Right kidney (tissue), 9 donors: ENCODE measurements around the gene KSR2.
A peak's percentile ranks its signal among the peaks of the same experiment; 100 is the strongest.
"Not testable (repeated sequence)": the region's sequence is repeated elsewhere in the genome, so short reads cannot be mapped to it uniquely, and the experiment has no call there.

Source experiments
- DNase-seq: peaks from one replicate; pipeline ENCODE4 v3.0.0-alpha.2; 2016
- long read RNA-seq, 8 donors: transcript quantifications; one replicate each; lab custom pipeline, GENCODE V29; 2026

Gene KSR2
- long read RNA-seq, donor 1: 0 reads
- long read RNA-seq, donor 2: 0 reads
- long read RNA-seq, donor 3: 0 reads
- long read RNA-seq, donor 4: 0 reads
- long read RNA-seq, donor 5, partial matches to known transcripts: 0 of 17 reads
- long read RNA-seq, donor 5, other reads (novel, unspliced or antisense): 17 of 17 reads
- long read RNA-seq, donor 6: 0 reads
- long read RNA-seq, donor 7: 0 reads
- long read RNA-seq, donor 8: 0 reads

DNA sequence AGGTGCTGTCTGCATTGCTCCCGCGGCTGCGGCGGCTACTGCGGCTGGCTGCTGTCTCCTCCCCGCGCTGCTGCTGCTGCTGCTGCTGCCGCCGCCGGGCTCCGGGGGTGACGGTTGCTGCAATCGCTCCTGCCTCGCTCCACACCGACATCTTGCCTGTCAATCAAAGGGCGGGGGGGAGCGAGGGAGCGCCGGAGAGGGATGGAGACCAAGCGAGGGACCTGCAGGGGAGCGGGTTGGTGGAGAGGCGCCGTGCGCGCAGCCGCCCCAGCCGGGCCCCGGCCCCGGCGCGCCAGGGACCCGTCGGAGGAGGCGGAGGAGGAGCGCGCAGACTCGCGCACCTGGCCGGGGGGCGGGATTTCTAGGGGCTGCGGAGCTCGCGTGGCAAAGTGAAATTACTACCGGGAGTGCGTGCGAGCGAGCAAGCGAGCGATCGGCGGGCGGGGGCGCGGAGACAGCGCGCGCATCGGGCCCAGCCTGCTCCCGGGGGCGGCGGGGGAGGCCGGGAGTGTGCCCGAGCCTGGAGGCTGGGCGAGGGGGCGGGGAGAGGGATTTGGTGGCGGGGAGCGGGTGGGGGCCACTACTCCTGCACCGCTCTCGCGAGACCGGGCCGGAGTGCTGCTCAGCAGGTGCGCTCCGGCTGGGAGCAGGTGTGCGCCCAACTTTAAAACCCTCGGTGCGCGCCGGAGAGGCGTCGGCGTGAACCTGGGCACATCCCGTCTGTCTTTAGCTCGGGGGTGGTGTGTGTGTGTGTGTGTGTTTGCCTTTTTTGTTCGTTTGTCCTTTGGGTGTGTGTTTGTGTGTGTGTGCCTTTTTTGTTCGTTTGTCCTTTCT lies at the start of gene KSR2:
Gene KSR2 (minus strand): TSS at position 165 of the 834 bp plus-strand sequence. CDS start 735 bp downstream, outside the sequence.
- DNase-seq: peak; percentile 84

DNA sequence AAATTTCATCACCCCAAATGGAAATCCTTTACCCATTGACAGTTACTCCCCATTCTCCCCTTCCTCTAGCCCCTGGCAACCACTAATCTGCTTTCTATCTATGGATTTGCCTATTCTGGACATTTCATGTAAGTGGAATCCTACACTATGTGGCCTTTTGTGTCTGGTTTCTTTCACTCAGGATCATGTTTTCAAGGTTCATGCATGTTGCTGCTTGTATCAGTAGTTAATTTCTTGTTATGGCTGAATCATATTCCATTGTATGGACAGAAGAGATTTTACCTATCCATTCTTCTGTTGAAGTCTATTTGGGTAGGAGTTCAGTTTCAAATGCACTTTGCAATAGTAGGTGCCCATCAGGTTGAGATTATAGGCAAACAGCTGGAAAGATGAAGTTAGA lies 49.1 kb upstream of the KSR2 start:
- no peak for DNase-seq

DNA sequence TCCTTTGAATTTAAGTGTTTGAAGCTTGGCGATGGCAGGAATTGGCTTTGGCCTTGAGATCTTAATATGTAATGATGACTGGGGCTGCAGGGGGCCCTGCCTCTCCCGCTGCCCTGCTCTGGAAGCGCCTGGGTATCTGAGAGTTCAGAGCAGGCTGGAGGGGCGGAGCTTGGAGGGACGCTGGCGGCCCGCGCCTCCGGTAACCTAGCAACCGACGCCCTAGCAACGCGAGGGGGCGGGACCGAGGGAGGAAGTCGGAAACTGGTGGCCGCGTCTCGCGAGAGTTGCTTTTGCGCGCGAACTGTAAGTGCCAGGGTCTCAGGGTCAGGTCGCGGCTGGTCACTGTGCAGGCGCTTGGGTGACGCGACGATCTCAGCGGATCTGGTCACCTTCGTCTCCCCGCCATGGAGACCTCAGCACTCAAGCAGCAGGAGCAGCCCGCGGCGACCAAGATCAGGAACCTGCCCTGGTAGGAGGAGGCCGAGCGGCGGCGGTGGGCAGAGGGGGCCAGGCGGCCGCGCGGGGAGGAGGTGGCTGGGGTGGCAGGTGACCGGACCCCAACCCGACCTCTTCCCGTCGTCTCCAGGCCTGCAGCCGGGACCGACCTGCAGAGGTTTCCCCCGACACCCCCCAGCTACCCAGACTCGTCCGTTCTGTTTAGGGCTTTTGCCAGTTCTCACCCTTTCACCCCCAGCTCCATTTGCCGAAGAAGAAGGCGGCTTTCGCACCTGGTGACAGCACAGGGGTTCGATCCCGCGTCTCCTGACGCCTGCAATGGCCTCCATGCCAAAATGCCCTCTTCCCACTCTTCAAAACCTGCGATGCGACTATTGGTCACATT lies 47.9 kb upstream of the KSR2 start, which contains the start of gene RFC5:
Gene RFC5 (plus strand): TSS at position 280 of the 841 bp plus-strand sequence. CDS start 125 bp downstream, at position 405.
- peak; percentile 89 for DNase-seq

DNA sequence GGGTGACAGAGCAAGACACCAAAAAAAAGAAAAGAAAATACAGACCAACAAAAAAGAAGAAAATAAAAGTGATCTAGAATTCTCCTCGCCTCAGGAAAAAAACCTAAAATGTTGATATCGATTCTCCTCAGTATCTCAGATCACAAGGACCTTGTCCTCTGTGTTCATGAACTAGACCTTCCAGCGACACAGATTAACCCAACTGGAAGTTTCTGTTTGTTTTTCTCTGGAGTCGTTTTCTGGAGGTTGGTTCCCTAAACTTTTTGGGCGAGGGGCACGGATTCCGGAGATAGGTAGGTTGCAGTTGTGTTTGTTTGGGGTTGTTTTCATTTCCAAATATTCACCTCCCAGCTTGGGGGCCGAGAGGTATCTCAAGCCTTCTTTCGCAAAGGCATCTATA lies 47.2 kb upstream of the KSR2 start:
- DNase-seq: no peak

DNA sequence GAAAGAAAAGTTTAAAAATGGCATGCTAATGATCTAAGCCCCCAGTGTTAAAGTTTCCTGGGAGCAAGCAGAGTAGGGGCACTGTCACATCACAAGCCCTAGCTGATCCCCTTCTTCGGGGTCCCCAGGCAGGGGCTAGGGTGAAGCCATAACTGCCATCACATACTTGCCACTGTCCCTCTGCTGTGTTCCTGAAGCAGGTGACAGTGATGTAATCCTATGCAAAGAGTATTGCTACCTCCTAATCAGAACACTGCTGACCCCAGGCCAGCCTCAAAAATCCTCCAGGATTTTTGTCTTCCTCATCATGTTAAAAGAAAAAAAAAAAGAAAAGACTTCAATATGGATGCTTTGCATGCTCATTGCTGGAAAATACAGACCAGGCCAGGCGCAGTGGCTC lies 46.5 kb upstream of the KSR2 start:
- no peak for DNase-seq

DNA sequence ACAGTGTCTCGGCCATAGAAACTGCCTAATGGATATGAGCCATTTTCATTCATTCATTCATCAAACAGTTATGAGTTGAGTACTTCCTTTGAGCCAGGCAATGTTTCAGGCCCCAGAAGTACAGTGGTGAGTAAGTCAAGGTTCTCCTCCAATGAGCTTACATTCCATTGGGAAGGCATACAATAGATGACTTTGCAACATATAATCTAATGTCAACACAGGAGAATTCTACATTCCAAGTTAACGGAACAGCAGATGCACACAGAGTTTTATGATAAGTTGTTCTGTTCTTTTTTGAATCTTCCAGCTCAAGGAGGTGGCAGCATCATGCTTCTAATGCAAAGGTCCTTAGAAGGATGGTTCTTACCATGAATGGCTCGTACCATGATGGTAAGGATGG lies 44.5 kb upstream of the KSR2 start:
- no peak for DNase-seq

DNA sequence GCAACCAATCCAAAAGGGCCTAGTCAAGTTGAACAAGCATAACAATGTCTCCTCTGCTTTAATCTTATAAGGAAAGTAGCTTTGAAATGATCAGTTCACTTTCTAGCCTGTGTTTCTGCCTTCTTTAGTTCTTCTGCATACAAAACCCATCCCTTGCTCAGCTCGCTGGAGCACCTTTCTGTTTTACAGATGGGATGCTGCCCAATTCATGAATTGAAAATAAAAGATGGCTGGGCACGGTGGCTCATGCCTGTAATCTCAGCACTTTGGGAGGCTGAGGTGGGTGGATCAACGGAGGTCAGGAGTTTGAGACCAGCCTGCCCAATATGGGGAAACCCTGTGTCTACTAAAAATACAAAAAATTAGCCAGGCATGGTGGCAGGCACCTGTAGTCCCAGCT lies 43.2 kb upstream of the KSR2 start:
- no peak for DNase-seq

DNA sequence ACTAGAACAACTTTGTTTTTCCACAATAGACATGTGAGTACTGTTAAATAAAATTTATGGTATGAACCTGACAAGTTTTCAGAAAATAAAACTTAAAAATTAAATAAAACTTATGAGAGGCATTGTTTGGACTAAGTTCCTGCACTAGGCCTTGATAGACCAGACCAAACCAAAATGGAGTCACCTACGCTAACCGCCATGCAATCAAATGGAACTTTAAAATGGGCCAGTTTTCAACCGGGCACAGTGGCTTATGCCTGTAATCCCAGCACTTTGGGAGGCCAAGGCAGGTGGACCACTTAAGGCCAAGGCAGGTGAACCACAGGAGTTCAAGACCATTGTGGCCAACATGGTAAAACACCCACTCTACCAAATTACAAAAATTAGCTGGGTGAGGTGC lies 42.6 kb upstream of the KSR2 start:
- DNase-seq: no peak

DNA sequence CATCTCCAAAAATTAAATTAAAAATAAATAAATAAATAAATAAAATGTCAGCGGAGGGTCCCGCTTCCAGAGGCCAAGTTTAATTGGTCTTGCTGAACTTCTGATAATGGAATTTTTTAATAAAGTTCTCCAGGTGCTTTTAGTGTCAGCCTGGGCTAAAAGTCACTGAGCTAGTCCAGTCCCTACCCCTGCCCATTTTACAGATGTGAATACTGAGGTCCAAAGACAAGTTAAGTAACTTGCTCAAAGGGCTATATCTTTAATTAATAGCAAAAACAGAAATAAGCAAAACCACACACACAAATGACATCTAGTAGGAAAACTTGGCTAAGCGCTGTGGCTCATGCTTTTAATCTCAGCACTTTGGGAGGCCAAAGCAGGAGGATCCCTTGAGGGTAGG lies 42.1 kb upstream of the KSR2 start:
- DNase-seq: no peak

DNA sequence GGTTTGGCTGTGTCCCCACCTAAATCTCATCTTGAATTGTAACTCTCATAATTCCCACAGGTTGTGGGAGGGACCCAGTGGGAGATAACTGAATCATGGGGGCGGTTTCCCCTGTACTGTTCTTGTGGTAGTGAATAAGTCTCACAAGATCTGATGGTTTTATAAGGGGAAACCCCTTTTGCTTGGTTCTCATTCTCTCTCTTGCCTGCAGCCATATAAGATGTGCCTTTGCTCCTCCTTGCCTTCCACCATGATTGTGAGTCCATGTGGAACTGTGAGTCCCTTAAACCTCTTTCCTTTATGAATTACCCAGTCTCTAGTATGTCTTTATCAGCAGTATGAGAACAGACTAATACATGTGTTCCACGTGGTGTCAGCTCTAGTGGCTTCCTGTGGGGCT lies 31.0 kb upstream of the KSR2 start:
- DNase-seq: not testable (repeated sequence)

DNA sequence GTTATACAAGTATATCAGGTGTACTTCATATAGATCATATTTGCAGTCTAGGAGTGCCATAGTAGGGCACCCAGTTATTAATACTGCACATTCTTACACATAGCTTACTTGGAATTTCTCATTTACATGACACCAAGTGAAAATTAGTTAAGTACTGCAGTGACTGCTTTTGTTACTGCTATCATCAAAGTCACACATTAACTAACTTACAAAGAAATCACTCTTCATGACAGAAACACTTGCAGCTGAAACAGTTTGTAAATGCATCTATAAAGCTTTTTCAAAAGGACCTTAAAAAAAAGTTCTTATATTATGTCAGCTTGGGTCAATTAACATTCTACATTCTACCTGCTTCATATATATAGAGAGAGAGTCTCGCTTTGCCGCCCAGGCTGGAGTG lies 29.9 kb upstream of the KSR2 start:
- no peak for DNase-seq

DNA sequence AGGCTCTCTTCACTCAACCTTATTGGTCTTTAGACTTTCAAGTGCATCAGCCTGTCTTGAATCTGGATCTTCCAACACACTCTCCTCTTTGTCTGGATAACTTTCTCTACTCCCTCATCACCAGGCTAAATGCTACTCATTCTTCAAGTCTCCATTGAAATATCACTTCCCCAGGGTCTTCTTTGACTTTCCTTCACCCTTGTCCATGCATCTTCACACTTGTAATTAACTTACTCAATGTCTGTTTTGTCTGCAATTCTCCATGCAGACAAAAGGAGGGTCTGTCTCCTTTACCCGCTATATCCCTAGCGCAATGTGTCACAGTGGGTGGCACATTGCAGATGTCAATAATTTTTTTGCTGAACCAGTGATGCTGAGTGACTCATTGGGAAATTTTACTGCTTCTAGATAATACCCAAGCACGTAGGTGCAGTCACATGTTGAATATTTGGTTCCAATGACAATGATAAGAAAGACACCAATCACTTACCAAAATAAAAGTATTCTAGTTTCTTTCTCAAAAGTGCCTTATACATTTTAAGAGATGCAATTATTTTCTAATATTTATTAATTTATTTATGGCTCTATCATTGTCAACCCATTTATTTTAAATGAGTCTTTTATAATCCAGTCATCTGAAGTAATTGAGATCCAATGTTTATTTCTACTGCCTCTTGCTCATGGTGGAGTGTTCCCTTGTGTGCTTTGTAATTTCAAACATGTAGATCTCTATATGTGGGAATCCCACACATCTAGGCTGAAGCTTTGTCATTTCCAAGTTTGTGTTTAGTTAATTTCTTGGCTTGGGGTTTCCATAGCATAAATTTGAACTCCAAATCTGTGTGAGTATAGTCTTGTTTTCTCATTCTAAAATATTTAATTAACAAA lies 26.0 kb upstream of the KSR2 start:
- no peak for DNase-seq

DNA sequence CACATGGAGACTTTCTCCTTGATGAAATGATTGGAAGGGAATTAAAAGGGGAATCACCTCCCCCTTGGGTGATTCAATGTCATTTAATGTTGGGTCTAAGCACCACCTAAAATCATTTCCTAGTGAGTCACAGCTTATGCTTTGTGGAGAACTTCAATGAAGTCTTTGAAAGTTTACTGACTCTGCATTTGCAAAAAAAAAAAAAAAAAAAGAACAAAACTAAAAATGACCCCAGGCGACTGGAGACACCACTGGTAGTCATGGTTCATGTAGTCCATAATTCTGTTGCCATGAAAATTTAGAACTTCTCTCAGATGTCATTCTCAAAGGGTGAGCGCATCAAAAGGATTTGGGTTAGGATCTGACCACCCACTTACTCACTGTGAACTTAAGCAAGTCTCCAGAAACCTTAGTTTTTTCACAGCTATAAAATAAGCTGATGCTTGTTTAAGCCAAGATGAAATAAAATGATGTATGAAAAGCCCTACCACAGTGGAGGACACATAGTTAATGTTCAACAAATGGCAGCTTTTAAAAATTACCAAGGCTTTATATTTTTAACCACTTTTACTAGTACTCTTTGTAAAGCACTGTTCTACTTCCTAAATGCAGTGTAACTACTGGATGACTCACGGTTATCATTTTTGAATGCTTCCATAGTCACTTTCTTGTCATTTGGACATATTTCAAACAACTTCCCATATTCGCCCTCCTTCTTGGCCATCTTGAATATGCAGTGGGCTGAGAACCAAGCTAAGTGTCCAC lies 18.1 kb upstream of the KSR2 start:
- DNase-seq: no peak

DNA sequence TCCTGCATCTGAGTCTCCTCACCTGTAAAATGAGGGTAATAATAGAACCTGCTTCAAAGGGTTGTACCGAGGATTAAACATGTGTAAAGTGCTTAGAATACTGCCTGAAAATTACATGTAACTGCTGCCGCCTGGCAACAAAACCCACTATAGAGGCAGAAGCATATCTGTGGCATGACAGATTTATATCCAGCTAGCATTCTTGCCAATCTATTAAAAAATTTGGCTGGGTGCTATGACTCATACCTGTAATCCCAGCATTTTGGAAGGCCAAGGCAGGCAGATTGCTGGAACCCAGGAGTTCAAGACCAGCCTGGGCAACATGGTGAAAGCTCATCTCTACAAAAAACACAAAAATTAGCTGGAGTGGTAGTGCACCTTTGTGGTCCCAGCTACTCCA lies 16.4 kb upstream of the KSR2 start:
- DNase-seq: no peak

DNA sequence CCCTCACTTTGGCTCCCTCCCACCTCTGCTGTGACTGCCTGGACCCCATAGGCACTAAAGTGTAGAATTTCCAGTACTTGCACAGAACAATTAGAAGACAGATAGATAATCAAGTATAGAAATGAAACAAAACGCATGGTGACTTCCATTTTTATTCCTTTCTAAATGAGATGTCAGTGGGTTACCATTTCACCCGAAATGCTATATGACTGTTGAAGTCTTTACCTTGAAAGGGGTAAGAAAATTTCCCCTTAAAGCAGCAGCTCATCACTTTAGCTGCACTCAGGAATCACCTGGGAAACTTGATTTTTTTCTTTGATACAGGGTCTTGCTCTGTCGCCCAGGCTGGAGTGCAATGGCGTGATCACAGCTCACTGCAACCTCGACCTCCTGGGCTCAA lies 12.5 kb upstream of the KSR2 start:
- no peak for DNase-seq

DNA sequence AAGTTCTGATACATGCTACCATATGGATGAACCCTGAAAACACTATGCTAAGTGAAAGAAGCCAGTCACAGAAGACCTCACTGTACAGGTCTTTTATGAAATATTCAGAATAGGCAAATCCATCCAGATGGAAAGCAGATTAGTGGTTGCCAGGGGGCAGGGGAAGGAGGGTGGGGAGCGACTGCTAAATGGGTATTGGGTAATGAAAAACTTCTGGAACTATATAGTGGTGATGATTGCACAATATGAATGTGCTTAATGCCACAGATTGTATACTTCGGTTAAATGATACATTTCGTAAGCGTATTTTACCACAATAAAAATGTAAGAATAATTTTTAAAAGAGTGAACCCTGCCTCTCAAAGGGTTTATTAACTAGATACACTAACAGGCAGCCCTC lies 11.8 kb upstream of the KSR2 start:
- no peak for DNase-seq

DNA sequence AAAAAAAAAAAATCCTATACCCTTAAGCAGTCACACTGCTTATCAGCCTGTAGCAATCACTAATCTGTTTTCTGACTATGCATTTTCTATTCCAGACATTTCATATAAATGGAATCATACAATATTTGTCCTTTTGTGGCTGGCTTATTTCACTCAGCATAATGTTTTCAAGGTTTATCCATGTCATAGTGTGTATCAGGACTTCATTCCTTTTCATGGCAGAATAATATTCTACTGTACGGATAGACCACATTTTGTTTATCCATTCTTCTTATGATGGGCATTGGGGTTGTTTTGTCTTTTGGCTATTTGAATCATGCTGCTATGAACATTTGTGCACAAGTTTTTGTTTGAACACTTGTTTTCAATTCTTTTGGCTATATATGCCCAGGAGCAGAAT lies 8.6 kb upstream of the KSR2 start:
- DNase-seq: no peak

DNA sequence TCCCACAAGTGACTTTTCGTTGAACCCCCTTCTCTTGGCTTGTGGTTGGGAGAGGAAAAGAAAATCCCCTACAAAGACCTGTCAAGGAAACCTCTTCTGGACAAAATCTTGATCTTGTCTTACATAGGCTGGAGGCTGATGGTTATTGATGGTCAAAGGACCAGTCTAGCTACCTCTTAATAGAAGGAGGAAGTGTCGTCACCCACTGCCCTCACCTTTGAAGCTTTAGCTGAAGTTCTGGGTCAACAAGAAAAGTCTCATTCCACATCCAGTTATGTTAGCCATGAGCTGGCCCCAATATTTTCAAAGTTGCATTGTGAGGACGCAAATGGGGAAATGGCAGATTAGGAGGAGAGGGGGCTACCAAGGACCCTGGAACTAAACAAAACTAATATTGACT lies 6.2 kb upstream of the KSR2 start:
- no peak for DNase-seq

DNA sequence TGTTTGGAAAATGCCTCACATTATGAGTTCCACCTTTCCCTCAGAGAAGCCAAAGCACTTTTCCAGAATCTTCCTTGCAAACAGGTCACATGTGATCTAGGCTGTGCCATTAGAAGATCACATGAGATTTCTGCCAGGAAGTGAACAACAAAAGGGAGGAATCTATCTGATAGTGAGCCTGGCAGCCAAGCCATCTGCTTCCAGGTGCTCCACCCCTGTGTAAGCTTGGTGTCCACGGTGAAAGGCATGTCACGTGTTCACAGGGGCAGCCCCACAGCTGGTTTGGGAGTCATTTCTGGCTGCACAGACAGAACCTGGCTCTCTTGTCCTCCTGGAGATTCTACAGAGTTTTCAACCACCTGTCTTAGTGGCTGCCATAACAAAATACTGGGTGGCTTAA lies 3.5 kb upstream of the KSR2 start:
- DNase-seq: no peak

DNA sequence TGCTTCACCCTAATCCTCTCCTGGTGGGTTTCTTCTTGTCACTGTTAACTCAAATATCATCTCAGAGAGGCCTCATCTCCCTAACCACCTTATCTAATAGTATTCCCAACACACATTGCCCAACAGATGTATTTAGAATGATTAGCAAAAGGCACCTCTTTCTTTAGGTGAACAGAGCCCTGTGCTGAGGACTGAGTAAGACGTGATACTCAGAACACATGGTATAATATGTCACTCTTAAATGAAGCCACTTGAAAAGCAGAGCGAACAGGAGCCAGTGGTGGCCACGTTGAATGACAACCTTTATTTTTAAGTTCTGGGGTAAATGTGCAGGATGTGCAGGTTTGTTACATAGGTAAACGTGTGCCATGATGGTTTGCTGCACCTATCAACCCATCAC lies 1.5 kb upstream of the KSR2 start:
- DNase-seq: no peak

DNA sequence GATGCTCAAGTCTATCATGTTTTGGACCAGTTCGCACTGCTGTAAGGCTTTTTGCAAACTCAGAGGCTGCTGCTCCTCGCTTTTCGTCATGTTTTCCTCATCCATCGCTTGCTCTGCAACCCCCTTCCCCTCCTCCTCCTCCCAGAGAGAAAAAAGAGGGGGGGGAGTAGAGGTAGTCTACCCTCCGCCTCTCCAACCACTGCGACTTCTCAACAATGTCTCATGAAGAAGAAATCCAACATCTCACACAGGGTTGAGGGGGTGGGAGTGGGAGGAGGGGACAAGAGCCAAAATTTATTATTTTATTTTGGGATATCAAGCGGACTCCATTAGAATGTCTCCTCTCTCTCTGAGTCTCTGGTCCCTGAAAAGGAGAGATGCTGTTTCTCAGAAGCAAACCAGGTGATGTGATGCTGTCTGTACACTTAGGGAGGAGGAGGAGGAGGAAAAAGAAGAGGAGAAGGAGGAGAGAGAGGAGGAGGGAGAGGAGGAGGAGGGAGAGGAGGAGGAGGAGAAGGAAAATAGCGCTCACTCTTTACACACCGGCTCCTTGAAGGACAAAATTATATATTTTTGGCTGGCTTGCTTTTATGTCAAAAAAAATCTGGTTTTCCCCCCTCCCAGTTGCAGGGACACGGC lies 520 bp downstream of the KSR2 start:
- peak; percentile 10 for DNase-seq
